ENCODE data around the gene ZNF432. TPM values are rescaled to one million over a fixed set of nuclear protein-coding genes. Genes with fewer than 3 reads are reported as not detected.
A peak's percentile ranks its signal among the peaks of the same experiment; 100 is the strongest.

Gene ZNF432
- total RNA-seq, 1 donor from 2014 or later = 23.3 TPM

- peaks cover 75% of the 10 kb centered on the region for H3K9me3 Mint-ChIP-seq
- Histone ChIP-seq H3K36me3 (no peaks in the 10 kb centered on the region), H3K4me1 (peaks cover 3% of the 10 kb centered on the region), H3F3A (ENCODE audit: low read depth) (peaks cover 7% of the 10 kb centered on the region), H3K9me3 (ENCODE audit: low read depth) (no peaks in the 10 kb centered on the region), H3K9ac (peak overlapping the region; percentile 46), H3K27ac (no peak overlapping the region), H3K4me2 (peak overlapping the region; percentile 100), H3K79me2 (ENCODE audit: low read depth) (peaks cover 32% of the 10 kb centered on the region), H3K27me3 (no peaks in the 10 kb centered on the region), H3K4me3 (peak overlapping the region; percentile 70), H4K20me1 (ENCODE audit: low read depth) (no peaks in the 10 kb centered on the region), H2AFZ (replicated peaks) (no peak overlapping the region)
- H3K4me3 Mint-ChIP-seq = peak overlapping the region; percentile 92
- TF ChIP-seq CTCF (IDR thresholded peaks at IDR 0.05) (no peak), EZH2 (IDR thresholded peaks at IDR 0.05) (no peak), EZH2phosphoT487 (IDR thresholded peaks at IDR 0.05) (no peak)
- peak overlapping the region; percentile 33 for H3K27ac Mint-ChIP-seq
- peak; percentile 1 for DNase-seq (ENCODE audit: low spot score)
- H3K36me3 Mint-ChIP-seq = peaks cover 34% of the 10 kb centered on the region
- H3K4me1 Mint-ChIP-seq = peaks cover 9% of the 10 kb centered on the region
- peaks cover 2% of the 10 kb centered on the region for H3K27me3 Mint-ChIP-seq (ENCODE audit: insufficient read depth, low read depth)
Measured at GRCh38 chr19:52094526-52095130, 46.0 kb upstream of the ZNF432 start.

GRCh38 chr19:52086481-52086880, 37.8 kb upstream of the ZNF432 start:
- no peaks in the 10 kb centered on the region for H4K20me1 ChIP-seq (ENCODE audit: low read depth)
- no peak overlapping the region for H3K4me2 ChIP-seq
- H3K4me1 ChIP-seq = no peaks in the 10 kb centered on the region
- DNase-seq (ENCODE audit: low spot score) = no peak
- Mint-ChIP-seq H3K4me1 (no peaks in the 10 kb centered on the region), H3K27me3 (ENCODE audit: insufficient read depth, low read depth) (peaks cover 6% of the 10 kb centered on the region), H3K27ac (no peak overlapping the region), H3K36me3 (peaks cover 81% of the 10 kb centered on the region), H3K9me3 (peaks cover 76% of the 10 kb centered on the region), H3K4me3 (no peak overlapping the region)
- H3K9me3 ChIP-seq (ENCODE audit: low read depth) = no peaks in the 10 kb centered on the region
- H3K27ac ChIP-seq = no peak overlapping the region
- H3K9ac ChIP-seq = no peak overlapping the region
- H3K27me3 ChIP-seq = no peaks in the 10 kb centered on the region
- H3K79me2 ChIP-seq (ENCODE audit: low read depth) = peaks cover 3% of the 10 kb centered on the region
- H2AFZ ChIP-seq (replicated peaks) = no peak overlapping the region
- no peaks in the 10 kb centered on the region for H3F3A ChIP-seq (ENCODE audit: low read depth)
- no peak overlapping the region for H3K4me3 ChIP-seq
- TF ChIP-seq CTCF (IDR thresholded peaks at IDR 0.05) (no peak), EZH2phosphoT487 (IDR thresholded peaks at IDR 0.05) (no peak), EZH2 (IDR thresholded peaks at IDR 0.05) (no peak)
- H3K36me3 ChIP-seq = peaks cover 11% of the 10 kb centered on the region

GRCh38 chr19:52070496-52070895, 21.9 kb upstream of the ZNF432 start:
- Mint-ChIP-seq H3K36me3 (peaks cover 72% of the 10 kb centered on the region), H3K4me3 (no peak overlapping the region), H3K27me3 (ENCODE audit: insufficient read depth, low read depth) (no peaks in the 10 kb centered on the region), H3K27ac (no peak overlapping the region), H3K9me3 (peaks cover 81% of the 10 kb centered on the region), H3K4me1 (no peaks in the 10 kb centered on the region)
- Histone ChIP-seq H3K27ac (no peak overlapping the region), H3K27me3 (no peaks in the 10 kb centered on the region), H3K36me3 (peaks cover 47% of the 10 kb centered on the region), H4K20me1 (ENCODE audit: low read depth) (no peaks in the 10 kb centered on the region), H3F3A (ENCODE audit: low read depth) (no peaks in the 10 kb centered on the region), H3K9me3 (ENCODE audit: low read depth) (peaks cover 42% of the 10 kb centered on the region), H3K4me2 (no peak overlapping the region), H3K79me2 (ENCODE audit: low read depth) (no peaks in the 10 kb centered on the region), H3K4me1 (no peaks in the 10 kb centered on the region), H3K4me3 (no peak overlapping the region), H3K9ac (no peak overlapping the region), H2AFZ (replicated peaks) (no peak overlapping the region)
- TF ChIP-seq EZH2phosphoT487 (IDR thresholded peaks at IDR 0.05) = no peak
- no peak for TF ChIP-seq EZH2 (IDR thresholded peaks at IDR 0.05)
- TF ChIP-seq CTCF (IDR thresholded peaks at IDR 0.05) = no peak
- DNase-seq (ENCODE audit: low spot score) = no peak
